HAP-1 (cell line): Measurements from ENCODE around the gene CAVIN1.
"Not testable (repeated sequence)": the region's sequence is repeated elsewhere in the genome, so short reads cannot be mapped to it uniquely, and the experiment has no call there.

Source experiments
- DNase-seq, 2 experiments: peaks; one replicate each; pipeline ENCODE4 v3.0.0-alpha.2; 2016 to 2020; ENCODE audit warnings: low spot score in 2 of 2
- H3K27me3 ChIP-seq: fragments of 250-450 bp; sonication (Bioruptor Pico); 2 replicates; pipeline ENCODE4 v1.5.1; 2020; ENCODE audit warnings: low read depth, mild to moderate bottlenecking, moderate library complexity
- H3K36me3 ChIP-seq: fragments of 250-450 bp; sonication (Bioruptor Pico); replicated peaks from 2 replicates; pipeline ENCODE4 v1.5.1; 2020; ENCODE audit warnings: mild to moderate bottlenecking
- H3K4me1 ChIP-seq: fragments of 250-450 bp; sonication (Bioruptor Pico); 2 replicates; pipeline ENCODE4 v1.5.1; 2020; ENCODE audit warnings: mild to moderate bottlenecking
- H3K4me3 ChIP-seq: fragments of 250-450 bp; sonication (Bioruptor Pico); 2 replicates; pipeline ENCODE4 v1.5.1; 2020; ENCODE audit warnings: mild to moderate bottlenecking, moderate library complexity
- H3K9me3 ChIP-seq: fragments of 250-450 bp; sonication (Bioruptor Pico); 2 replicates; pipeline ENCODE4 v1.5.1; 2020; ENCODE audit warnings: mild to moderate bottlenecking, moderate library complexity
- in situ Hi-C: fragments of 300-500 bp; cut with MboI; formaldehyde crosslinking; loops from 3 replicates; pipeline ENCODE4 v1.14.3; 2020; ENCODE audit warnings: low sequenced_read_pairs, inconsistent platforms, mixed read lengths

Gene CAVIN1

DNA sequence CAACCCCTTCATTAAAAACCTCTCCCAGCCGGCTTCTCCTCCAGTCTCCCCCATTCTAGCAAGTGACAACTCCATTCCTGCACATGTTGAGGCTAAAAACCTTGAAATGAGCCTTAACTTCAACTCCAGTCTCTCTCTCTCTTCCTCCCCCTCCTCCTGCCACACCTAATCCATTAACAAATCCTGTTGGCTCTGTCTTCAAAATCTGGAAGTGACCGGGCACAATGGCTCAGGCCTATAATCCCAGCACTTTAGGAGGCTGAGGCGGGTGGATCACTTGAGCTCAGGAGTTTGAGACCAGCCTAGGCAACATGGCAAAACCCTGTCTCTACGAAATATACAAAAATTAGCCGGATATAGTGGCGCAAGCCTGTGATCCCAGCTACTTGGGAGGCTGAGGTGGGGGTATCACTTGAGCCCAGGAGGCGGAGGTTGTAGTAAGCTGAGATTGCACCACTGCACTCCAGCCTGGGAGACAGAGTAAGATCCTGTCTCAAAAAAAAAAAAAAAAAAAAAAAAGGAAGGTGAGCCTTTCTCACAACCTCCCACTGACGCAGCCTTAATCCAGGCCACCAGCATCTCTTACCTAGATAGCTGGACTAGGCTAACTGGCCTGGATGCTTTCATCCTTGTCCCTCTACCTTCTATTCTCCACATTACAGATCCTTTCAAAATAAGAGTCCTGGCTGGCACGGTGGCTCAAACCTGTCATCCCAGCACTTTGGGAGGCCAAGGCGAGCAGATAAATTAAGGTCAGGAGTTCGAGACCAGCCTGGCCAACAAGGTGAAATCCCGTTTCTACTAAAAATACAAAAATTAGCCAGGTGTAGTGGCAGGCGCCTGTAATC, 56.7 kb downstream of the CAVIN1 start:
- H3K4me3 ChIP-seq, H3K36me3 ChIP-seq, H3K9me3 ChIP-seq, H3K27me3 ChIP-seq, in situ Hi-C loops: not testable (repeated sequence)
- peaks cover 50% of the 10 kb centered on the region for H3K4me1 ChIP-seq
- peak; percentile 64 for DNase-seq

DNA sequence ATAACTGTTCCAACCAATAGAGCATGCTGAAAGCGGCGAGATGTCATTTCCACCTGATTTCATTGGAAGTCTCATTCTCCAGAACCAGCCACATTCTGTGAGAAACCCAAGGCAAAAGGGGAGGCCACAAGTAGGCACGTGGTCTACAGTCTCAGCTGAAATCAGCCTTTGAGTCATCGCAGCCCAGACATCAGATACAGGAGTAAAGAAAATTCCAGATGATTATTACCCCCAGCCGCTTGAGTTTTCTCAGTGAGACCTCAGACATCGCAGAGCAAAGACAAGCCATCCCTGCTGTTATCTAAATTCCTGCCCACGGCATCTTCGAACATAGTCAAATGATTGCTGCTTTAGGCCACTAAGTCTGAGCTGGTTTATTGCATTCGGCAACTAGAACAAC, 57.9 kb downstream of the CAVIN1 start:
- no peak overlapping the region for H3K4me3 ChIP-seq
- H3K9me3 ChIP-seq: no peaks in the 10 kb centered on the region
- in situ Hi-C loops: no loop called here
- H3K4me1 ChIP-seq: peaks cover 53% of the 10 kb centered on the region
- no peak for DNase-seq
- no peaks in the 10 kb centered on the region for H3K27me3 ChIP-seq
- no peaks in the 10 kb centered on the region for H3K36me3 ChIP-seq

DNA sequence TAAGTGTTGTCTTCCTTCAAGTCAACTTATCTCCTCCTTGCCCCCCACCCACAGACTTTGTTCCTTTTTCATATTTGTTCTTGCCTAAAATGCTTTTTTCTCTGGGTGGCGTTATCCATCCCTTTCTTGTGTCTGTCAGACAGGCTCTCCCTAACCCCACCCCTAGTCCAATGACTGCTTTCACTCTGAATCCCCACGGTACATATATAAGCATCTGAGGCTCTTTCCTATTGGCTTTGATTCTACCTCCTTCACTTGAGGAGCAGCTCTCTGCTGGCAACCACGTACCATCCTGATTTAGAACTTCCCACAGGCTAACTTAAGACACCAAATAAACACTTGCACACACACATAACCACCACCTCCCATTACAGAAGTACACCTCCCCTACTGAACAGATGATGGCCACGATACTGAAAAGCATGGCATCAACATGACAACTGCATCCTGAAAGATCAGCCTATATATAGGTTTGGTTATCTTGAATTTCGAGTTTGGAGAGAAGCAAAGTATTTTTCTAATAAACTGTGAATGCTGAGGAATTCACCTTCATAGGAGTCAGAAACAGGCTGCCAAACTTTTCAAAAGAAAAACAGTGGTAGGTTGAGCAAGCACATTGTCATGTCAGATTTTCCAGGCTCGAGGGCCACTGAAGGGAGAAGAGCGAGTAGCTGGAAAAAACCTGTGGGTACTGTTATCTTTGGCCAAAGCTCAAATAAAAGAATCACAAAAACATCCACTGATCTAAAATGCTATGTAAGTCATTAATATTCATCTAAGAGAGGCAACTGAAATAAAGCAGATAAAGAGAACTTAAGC, 59.1 kb downstream of the CAVIN1 start:
- no peak overlapping the region for H3K4me3 ChIP-seq
- no peaks in the 10 kb centered on the region for H3K9me3 ChIP-seq
- H3K27me3 ChIP-seq: no peaks in the 10 kb centered on the region
- H3K36me3 ChIP-seq: no peaks in the 10 kb centered on the region
- DNase-seq: no peak
- peaks cover 53% of the 10 kb centered on the region for H3K4me1 ChIP-seq
- in situ Hi-C loops: no loop called here

DNA sequence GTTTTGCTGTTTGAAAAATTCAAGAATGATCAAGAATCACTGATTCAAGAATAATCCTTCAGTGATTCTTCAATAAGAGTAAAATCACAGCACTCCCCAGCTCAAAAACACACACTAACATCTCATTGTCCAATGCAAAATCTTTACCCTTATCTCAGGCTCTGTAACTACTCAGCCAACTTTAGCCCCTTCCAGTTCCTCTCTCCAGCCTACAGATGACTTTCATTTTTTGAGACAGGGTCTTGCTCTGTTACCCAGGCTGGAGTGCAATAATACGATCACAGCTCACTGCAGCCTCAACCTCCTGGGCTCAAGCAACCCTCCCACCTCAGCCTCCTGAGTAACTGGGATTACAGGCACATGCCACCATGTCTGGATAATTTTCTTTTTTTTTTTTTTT, 59.8 kb downstream of the CAVIN1 start:
- Histone ChIP-seq H3K9me3 (no peaks in the 10 kb centered on the region), H3K4me3 (no peak overlapping the region), H3K27me3 (no peaks in the 10 kb centered on the region), H3K36me3 (no peaks in the 10 kb centered on the region), H3K4me1 (peaks cover 45% of the 10 kb centered on the region)
- in situ Hi-C loops: no loop called here
- DNase-seq: no peak

DNA sequence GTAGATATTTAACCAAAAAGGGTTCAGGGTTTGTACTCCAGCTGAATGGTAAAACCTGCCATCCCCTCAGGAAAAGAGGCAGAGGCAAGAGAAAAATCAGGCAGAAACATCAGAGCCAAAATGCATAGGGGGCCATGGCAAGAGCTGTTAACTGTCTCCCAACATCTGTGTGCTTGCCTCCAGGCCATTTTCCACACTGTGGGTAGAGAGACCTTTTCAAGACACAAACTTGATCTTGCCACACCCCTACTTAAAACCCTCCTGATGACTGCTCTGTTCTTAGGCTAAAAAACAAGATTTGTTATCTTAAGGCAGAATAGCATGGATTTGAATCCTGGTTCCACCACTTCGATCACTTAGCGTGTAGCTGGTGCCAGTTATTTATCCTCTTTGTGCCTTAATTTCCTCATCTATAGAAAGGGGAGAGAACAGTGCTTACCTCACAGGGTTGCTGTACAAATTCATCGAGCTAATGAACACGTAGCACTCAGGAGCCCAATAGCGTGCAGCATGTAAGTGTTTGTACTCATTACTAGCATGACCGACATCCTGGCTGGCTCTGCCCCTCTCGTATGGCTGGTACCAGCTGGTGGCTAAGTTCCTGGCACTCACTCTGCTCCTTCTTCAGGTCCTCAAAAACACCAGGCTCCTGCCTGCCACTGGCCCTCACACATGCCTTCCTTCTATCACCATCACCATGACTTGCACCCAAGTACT, 60.7 kb downstream of the CAVIN1 start:
- Histone ChIP-seq H3K27me3 (no peaks in the 10 kb centered on the region), H3K9me3 (no peaks in the 10 kb centered on the region), H3K36me3 (no peaks in the 10 kb centered on the region), H3K4me1 (peaks cover 37% of the 10 kb centered on the region), H3K4me3 (no peak overlapping the region)
- in situ Hi-C loops: no loop called here
- DNase-seq: peak; percentile 77 to 83

DNA sequence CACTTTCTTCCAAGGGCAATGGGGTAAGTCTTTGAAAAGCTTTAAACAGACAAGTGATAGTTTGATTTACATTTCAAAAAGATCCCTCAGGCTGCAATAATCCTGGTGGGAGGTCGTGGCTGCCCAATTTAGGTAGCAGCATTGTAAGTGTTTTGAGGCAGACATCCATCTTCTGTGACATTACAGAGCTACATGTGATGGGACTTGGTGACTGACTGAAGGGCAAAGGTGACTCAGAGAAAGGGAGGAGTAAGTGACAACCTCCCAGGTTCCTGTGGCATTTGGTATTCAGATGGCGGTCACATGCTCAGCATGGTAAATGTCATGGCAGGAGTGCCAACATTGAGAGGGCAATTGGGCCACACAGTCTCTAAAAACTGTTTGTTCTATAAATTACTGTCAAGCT, 61.3 kb downstream of the CAVIN1 start:
- H3K4me3 ChIP-seq: no peak overlapping the region
- no peaks in the 10 kb centered on the region for H3K27me3 ChIP-seq
- no peaks in the 10 kb centered on the region for H3K36me3 ChIP-seq
- peak; percentile 59 to 62 for DNase-seq
- no peaks in the 10 kb centered on the region for H3K9me3 ChIP-seq
- in situ Hi-C loops: no loop called here
- H3K4me1 ChIP-seq: peaks cover 31% of the 10 kb centered on the region

DNA sequence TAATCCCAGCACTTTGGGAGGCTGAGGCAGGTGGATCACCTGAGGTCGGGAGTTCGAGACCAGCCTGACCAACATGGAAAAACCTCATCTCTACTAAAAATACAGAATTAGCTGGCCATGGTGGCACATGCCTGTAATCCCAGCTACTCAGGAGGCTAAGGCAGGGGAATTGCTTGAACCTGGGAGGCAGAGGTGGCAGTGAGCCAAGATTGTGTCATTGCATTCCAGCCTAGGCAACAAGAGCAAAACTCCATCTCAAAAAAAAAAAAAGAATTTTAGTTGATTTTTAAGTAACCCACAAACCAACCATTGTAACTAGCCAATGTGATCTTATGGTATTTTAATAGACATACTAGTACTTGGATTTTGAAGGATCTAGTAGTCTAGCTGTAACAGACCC, 62.7 kb downstream of the CAVIN1 start:
- H3K9me3 ChIP-seq, H3K4me3 ChIP-seq, H3K27me3 ChIP-seq, in situ Hi-C loops, H3K36me3 ChIP-seq: not testable (repeated sequence)
- DNase-seq: peak in 1 of 2 experiments; percentile 21
- peaks cover 25% of the 10 kb centered on the region for H3K4me1 ChIP-seq

DNA sequence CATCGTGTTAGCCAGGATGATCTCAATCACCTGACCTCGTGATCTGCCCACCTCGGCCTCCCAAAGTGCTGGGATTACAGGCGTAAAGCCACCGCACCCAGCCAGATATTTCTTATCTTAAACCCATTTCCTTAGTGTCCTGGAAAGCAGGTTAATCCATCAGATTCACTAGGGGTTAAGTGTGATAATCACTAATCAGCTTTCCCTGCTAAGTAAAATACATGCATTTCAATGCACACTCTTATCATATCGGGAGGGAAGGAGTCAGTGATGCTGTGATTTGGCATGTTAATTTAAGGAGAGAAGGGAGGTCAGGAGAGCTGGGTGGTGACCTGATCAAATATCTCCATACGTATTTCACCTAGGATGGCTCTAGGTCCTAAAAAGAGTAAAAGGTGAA, 63.9 kb downstream of the CAVIN1 start:
- Histone ChIP-seq H3K4me3 (no peak overlapping the region), H3K36me3 (no peaks in the 10 kb centered on the region), H3K9me3 (no peaks in the 10 kb centered on the region), H3K27me3 (no peaks in the 10 kb centered on the region), H3K4me1 (peaks cover 26% of the 10 kb centered on the region)
- DNase-seq: no peak
- in situ Hi-C loops: no loop called here

DNA sequence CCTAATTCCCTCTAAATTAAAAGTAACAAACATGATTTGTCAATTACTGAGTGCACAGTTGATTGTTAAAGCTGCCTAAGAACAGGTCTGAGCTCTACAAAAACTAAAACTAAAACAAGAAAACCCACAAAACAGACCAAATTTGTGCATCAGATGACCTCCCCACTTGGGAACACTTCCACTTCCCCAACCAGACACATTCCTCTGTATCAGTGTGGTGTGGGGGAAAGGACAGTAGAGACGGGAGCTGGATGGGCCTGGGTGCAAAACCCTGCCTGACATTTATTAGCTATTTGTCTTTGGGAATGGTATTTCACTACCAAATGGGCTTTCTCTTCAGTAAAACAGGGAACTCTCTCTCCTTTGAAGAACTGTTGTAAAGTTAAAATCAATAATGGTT, 64.6 kb downstream of the CAVIN1 start:
- no peaks in the 10 kb centered on the region for H3K36me3 ChIP-seq
- H3K9me3 ChIP-seq: no peaks in the 10 kb centered on the region
- no peak overlapping the region for H3K4me3 ChIP-seq
- no peak for DNase-seq
- H3K27me3 ChIP-seq: no peaks in the 10 kb centered on the region
- H3K4me1 ChIP-seq: peaks cover 26% of the 10 kb centered on the region
- in situ Hi-C loops: no loop called here

DNA sequence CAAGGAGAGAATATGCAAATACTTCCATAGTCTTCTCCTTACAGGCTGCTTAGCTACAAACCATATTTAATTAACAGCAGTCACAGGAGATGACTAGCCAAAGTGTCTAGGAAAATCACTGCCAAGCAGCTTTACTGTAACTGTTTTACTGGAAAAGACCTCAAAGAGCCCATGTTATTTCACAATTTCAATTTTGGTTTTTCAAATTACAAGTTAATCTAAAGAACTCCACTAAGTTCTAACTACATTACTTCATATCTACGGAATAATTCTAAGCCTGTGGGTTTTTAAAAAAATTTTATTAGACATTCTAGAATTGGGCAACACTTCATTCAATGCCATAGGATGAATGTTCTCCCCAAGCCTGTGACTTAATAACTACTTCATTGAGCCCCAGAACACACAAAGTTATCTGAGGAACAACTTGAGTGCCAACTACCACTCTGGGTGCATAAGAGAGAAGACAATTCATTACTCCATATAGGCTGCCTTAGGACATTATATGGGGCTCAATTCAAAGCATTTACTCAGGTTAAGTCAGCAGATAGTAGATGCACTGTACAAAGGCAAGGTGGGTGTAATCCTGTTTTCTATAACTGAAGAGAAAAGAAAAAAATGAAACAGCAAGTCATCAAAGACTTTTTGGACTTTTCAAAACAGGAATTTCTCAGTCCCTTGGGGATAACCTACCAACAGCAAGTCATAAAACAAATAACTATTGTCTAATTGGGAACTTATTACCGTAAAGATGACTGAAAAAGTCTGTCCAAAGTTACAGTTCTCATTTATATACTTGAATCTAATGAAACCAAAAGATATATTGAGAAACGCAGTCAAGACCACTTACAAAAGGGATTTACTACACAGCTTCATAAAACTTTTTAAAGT, 67.9 kb downstream of the CAVIN1 start:
- in situ Hi-C loops: no loop called here
- DNase-seq: no peak
- peaks cover 8% of the 10 kb centered on the region for H3K4me1 ChIP-seq
- no peaks in the 10 kb centered on the region for H3K36me3 ChIP-seq
- no peaks in the 10 kb centered on the region for H3K9me3 ChIP-seq
- no peaks in the 10 kb centered on the region for H3K27me3 ChIP-seq
- no peak overlapping the region for H3K4me3 ChIP-seq
